ENCODE results near the gene AGRN.
"Not testable (repeated sequence)": the region's sequence is repeated elsewhere in the genome, so short reads cannot be mapped to it uniquely, and the experiment has no call there.

The AGRN gene
- 34.1 to 237 (median 80.5) reads per million in 17 experiments for total RNA-seq

GRCh38 chr1:1020000-1020404, at the start of gene AGRN:
AGRN (plus strand) TSS chr1:1020120; CDS start chr1:1020173, 53 bp downstream.
- peak in 3 of 4 experiments; percentile 44 to 75 (median 62) for DNase-seq

GRCh38 chr1:970242-970972, 49.5 kb upstream of the AGRN start:
- DNase-seq: peak in 1 of 4 experiments; percentile 0

GRCh38 chr1:970973-971730, 48.8 kb upstream of the AGRN start:
- DNase-seq: peak in 1 of 4 experiments; percentile 1

- no peak for DNase-seq
These were observed 48.0 kb upstream of the AGRN start for GRCh38 chr1:971751-972506.

- DNase-seq: no peak
These were observed 47.0 kb upstream of the AGRN start for GRCh38 chr1:972726-973458.

GRCh38 chr1:973459-974292, 46.2 kb upstream of the AGRN start:
- DNase-seq: no peak

GRCh38 chr1:974293-974640, 45.7 kb upstream of the AGRN start:
- DNase-seq: no peak

GRCh38 chr1:974687-975328, 45.1 kb upstream of the AGRN start:
- DNase-seq: peak in 1 of 4 experiments; percentile 2

GRCh38 chr1:975365-975764, 44.6 kb upstream of the AGRN start:
- DNase-seq: peak in 1 of 4 experiments; percentile 2

- peak; percentile 66 to 82 (median 74) for DNase-seq
These were observed 43.8 kb upstream of the AGRN start for GRCh38 chr1:975896-976683.

GRCh38 chr1:976791-977190, 43.1 kb upstream of the AGRN start:
- DNase-seq: not testable (repeated sequence)

GRCh38 chr1:978069-978834, 41.7 kb upstream of the AGRN start:
- no peak for DNase-seq

- DNase-seq: no peak
These were observed 40.8 kb upstream of the AGRN start for GRCh38 chr1:978835-979743.

GRCh38 chr1:979744-980072, 40.2 kb upstream of the AGRN start:
- peak in 1 of 4 experiments; percentile 1 for DNase-seq

GRCh38 chr1:980137-980571, 39.8 kb upstream of the AGRN start:
- peak in 1 of 4 experiments; percentile 1 for DNase-seq

- DNase-seq: peak in 1 of 4 experiments; percentile 3
These were observed 39.1 kb upstream of the AGRN start for GRCh38 chr1:980602-981395.

- DNase-seq: peak in 1 of 4 experiments; percentile 1
These were observed 38.4 kb upstream of the AGRN start for GRCh38 chr1:981491-981954.

Measured in suppressor macrophage (primary cell).